NCI-H2171 (cell line): ENCODE data around the gene ATXN1.

Experiments
- DNase-seq: peaks from one replicate; lab custom pipeline; 2025; lab: John Stamatoyannopoulos, UW

The ATXN1 gene

GRCh38 chr6:16331384-16332174 is 429.7 kb downstream of the ATXN1 start:
- peak; percentile 24 for DNase-seq

- DNase-seq: no peak
These were observed 432.0 kb downstream of the ATXN1 start for GRCh38 chr6:16329233-16329632.

DNA sequence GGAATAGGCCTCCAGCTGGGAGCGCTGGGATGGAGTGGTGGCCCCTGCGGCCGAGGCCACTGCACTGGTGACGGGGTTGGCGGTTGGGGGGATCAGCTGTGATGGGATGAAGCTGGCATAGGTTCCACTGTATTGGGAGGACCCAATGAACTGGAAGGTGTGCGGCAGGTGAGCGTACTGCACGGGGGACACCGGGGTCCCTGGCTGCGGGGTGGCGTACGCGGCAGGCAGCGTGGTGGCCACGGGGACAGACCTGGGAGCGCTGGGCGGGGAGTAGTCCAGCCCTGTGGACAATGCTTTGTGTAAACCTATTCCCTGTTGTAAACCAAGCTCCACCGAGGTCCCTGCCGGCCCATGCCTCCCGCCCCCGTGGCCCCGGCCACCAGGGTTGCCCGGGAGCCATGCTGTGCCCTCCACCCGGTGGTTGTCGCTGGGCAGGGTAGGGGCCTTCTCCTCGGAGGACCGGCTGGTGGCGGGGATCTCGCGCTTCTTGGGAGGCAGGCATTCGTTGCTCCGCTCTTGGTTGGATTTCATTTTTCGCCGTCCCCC is 433.4 kb downstream of the ATXN1 start:
- no peak for DNase-seq

DNA sequence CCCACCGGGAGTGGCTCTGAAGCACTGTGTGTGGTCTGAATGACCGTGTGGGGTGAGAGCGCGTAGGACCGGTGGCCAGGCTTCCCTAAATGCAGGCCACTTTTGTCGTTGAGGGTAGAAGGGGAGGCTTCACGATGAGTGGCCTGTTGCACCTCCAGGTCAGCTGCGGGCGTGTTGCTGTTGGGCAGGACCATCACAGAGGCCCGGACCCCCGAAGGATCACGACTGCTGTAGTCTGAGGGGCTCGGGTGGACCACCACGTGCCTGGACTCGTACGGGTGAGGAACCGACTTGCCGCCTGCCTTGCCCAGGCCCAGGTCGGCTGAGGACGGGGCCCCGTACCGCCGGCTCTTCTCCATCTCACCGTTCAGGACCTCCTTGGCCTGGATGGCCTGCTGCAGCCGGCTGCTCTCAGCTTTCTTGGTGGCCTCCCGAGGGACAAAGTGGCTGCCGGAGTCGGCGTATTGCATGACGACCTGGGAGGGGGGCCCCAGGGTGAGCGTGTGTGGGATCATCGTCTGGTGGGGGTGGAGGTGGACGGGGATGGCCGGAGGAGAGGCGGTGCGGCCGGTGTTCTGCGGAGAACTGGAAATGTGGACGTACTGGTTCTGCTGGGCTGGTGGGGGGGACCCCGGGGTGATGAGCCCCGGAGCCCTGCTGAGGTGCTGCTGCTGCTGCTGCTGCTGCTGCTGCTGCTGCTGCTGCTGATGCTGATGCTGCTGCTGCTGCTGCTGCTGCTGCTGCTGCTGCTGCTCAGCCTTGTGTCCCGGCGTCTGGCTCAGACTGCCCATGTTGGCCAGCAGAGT is 434.1 kb downstream of the ATXN1 start:
- no peak for DNase-seq

DNA sequence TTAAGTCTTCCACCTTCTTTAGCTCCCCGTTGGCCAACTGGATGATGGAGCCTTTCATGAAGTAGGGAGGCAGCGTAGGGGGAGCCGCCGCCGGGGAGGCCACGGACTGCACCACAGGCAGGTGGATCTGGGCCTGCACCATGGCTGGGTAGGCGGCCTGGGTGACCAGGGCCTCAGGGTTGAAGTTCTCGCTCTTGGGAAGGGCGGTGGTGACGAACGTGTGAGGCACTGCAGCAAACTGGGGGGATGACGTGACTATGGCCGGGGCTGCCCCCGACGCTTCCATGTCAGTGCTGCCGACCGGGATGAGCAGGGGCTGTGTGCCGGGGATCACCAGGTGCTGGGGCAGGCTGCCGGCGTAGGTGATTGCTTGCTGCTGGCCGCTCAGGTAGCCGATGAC is 434.7 kb downstream of the ATXN1 start:
- no peak for DNase-seq

DNA sequence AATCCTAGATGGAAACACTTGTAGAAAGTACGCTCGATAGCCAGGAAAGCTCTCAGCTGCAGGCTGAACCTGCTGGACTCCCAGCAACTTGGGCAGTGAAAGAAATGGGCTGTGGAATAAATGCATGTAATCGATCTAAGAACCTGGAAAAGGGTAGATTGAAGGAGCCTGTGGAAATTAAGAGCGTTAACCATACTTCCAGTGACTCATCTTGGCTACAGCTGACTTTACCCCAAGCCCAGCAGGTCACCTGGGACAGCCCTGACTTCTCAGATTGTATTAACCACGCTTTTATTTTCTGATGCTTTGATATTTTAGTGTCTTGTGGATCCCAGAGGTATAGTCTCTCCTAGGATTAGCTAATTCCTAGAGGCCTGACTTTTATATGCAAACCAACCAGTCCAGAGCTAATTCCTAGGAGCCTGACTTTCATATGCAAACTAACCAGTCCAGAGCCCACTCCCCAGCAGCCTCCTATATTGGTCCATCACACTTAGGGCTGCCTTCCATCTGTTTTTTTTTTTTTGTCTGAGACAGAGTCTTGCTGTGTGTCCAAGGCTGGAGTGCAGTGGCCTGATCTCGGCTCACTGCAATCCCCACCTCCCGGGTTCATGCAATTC is 436.5 kb downstream of the ATXN1 start:
- DNase-seq: no peak

GRCh38 chr6:16324184-16324583 is 437.1 kb downstream of the ATXN1 start:
- DNase-seq: no peak

DNA sequence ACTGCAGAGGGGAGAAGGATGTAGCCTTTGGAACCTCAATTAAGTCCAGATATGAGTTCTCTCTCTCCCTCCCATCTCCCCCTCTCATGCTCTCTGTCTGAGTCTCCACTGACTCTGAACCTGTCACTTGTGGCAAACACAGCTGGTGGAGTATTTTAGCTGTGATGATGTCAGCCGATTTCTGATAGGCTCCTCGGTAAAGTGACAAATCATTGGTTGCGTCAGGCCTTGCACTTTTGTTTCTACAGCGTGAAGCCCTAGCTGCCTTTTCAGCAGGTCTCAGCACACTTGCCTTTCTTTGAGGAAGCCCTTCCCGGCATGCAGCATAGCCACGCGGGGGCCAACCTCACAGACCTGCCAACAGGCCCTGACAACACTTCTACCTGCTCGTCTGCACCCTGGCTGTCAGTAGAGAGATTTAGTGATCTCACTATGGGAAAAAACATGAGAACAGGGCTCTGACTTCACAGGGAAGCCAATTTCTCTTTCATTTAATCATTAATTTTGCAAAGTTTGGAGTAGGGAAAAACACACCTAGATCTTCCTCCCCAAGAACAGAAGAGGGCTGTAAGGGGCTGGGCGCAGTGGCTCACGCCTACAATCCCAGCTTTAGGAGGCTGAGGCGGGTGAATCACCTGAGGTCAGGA is 438.5 kb downstream of the ATXN1 start:
- DNase-seq: peak; percentile 80

GRCh38 chr6:16321826-16322225 is 439.4 kb downstream of the ATXN1 start:
- DNase-seq: no peak

DNA sequence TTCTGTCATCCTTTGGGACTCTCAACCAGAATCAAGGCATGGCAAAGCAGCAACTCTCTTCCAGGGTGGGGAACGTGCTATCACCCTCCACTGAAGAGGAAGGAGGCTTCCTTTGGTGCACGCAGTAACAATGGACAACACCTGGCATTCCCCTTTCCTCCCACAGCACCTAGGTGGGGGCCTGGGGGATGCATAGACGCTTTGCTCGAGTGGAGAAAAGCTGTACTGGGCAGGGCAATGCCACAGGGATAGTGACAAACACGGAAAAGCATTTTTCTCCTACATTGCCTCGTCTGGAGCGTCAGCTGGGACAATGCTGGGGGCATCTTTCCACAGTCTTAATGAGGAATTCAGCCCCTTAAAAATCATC is 439.9 kb downstream of the ATXN1 start:
- no peak for DNase-seq

GRCh38 chr6:16320533-16321340 is 440.5 kb downstream of the ATXN1 start:
- peak; percentile 76 for DNase-seq

- DNase-seq: peak; percentile 46
These were observed 441.3 kb downstream of the ATXN1 start for GRCh38 chr6:16319813-16320532.

GRCh38 chr6:16318953-16319720 is 442.1 kb downstream of the ATXN1 start:
- no peak for DNase-seq

DNA sequence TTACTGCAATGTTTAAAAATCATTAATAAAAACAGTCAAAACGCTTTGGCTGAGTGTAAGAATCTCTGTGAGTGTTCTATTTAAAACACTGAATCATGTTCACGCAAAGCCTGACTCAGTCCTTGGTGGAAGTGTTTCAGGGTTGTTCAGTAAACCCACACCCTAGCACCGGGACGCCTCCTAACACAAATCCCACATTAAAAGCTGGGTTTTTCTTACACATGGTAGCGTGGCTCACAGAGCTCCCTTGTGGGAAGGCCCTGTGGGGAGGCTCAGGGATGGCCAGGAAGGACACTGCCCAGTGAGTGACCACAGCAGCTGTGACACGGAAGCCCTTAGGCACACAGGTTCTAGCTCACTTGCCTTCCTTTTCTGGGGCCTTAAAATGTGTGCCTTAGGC is 442.7 kb downstream of the ATXN1 start:
- DNase-seq: no peak

- DNase-seq: peak; percentile 56
These were observed 444.5 kb downstream of the ATXN1 start for GRCh38 chr6:16316741-16317251.

GRCh38 chr6:16314296-16314695 is 447.0 kb downstream of the ATXN1 start:
- no peak for DNase-seq

- DNase-seq: no peak
These were observed 447.5 kb downstream of the ATXN1 start for GRCh38 chr6:16313732-16314131.

GRCh38 chr6:16311763-16312162 is 449.5 kb downstream of the ATXN1 start:
- DNase-seq: no peak

DNA sequence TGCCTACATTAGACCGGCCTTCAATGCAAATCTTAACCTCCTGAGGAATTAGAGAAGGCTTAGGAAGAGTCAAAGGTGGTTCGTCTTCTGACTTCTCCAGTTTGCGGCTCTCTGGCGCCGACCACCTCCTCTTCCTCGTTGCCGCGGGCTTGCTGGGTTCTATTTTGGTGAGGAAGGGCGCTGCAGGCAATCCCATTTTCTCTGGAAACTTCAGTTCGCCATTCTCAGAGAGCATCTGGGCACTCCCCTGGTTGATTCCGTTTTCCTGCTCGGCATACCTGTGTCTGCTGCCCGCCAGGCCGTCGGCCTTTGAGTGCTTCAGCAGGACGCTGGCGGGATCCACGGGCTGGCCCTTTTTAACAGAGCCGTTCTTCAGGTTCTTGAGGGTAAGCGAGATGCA is 454.9 kb downstream of the ATXN1 start:
- DNase-seq: no peak

- DNase-seq: no peak
These were observed 455.5 kb downstream of the ATXN1 start for GRCh38 chr6:16305788-16306187.
